ENCODE measurements around the gene ZNF625. TPM values are rescaled to one million over a fixed set of nuclear protein-coding genes. Genes with fewer than 3 reads are reported as not detected.

The ZNF625 gene
- total RNA-seq, 2 donors from 2014 or later, result 2.3 to 2.9 TPM

DNA sequence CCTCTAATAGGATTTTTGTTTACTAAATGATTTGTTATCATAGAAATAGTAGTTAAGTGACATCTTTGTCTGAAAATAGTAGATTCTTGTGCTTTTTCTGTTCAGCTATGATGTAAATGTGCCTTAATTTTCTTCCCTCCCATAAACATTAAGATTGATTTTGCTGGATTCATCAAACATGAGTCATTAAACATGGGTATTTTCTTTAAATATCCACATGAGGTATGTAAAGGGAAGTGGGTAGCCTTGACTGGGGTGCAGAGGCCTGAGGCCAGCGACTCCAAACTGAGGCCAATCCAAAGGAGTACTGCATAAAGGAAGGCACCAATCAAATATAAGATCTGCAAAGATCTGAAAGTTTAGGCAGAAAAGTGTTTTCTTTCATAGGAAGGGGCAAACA lies 10.1 kb upstream of the ZNF625 start:
- 87 to 89% methylated on average over 1 of the region's 1 CpG for WGBS, 2 donors
- H3K4me3 ChIP-seq, result no peak overlapping the region
- H3K27ac ChIP-seq, result no peak overlapping the region
- no peaks in the 10 kb centered on the region for H3K27me3 ChIP-seq
- ATAC-seq (no peak), DNase-seq (no peak)
- no peaks in the 10 kb centered on the region for H3K9me3 ChIP-seq
- peaks cover 30% of the 10 kb centered on the region for H3K4me1 ChIP-seq
- TF ChIP-seq, protein P1, sequence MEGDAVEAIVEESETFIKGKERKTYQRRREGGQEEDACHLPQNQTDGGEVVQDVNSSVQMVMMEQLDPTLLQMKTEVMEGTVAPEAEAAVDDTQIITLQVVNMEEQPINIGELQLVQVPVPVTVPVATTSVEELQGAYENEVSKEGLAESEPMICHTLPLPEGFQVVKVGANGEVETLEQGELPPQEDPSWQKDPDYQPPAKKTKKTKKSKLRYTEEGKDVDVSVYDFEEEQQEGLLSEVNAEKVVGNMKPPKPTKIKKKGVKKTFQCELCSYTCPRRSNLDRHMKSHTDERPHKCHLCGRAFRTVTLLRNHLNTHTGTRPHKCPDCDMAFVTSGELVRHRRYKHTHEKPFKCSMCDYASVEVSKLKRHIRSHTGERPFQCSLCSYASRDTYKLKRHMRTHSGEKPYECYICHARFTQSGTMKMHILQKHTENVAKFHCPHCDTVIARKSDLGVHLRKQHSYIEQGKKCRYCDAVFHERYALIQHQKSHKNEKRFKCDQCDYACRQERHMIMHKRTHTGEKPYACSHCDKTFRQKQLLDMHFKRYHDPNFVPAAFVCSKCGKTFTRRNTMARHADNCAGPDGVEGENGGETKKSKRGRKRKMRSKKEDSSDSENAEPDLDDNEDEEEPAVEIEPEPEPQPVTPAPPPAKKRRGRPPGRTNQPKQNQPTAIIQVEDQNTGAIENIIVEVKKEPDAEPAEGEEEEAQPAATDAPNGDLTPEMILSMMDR (IDR thresholded peaks at IDR 0.05), result no peak
- TF ChIP-seq POLR2A (IDR thresholded peaks at IDR 0.05), result no peak
- intact Hi-C loops (cut with DNase I), result no loop called here
- H3K36me3 ChIP-seq (replicated peaks in 1 of 2; ENCODE audit: insufficient read depth in 1 of 2, low read depth in 2 of 2), result peaks cover 0 to 2% of the 10 kb centered on the region in 2 donors

DNA sequence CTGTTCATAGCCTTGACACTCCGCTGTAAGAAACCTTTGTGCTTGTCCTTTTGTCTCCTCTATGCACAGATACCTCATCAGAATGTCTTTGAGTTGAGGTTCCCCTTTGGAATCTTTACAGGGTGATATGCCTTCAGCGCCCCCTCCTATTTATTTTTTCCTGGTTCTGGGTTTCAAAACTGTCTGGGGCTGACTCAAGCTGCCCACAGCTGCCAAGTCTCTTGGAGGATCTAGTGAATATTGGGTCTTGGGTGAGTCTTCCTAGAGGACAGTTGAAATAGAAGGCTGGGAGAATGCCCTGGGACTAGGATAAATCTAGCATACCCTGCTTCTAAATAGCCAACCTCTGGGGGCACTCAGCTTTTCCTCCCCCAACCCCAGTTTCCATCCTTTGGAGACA lies 7.3 kb upstream of the ZNF625 start:
- Histone ChIP-seq H3K4me1 (peaks cover 30% of the 10 kb centered on the region), H3K27me3 (no peaks in the 10 kb centered on the region), H3K4me3 (no peak overlapping the region), H3K36me3 (replicated peaks in 1 of 2; ENCODE audit: insufficient read depth in 1 of 2, low read depth in 2 of 2) (no peaks in the 10 kb centered on the region), H3K27ac (peak overlapping the region in 3 of 4 donors; percentile 84 to 93 (median 92)), H3K9me3 (no peaks in the 10 kb centered on the region)
- TF ChIP-seq POLR2A (IDR thresholded peaks at IDR 0.05), result no peak
- TF ChIP-seq, protein P1 (IDR thresholded peaks at IDR 0.05), result no peak
- DNase-seq (no peak), ATAC-seq (no peak)
- WGBS, 2 donors, result 8 to 15% methylated on average over 2 of the region's 2 CpGs
- intact Hi-C loops (cut with DNase I), result no loop called here

GRCh38 chr19:12162882-12163806 lies 6.6 kb upstream of the ZNF625 start, which contains the start of gene ZNF136:
ZNF136 (plus strand) TSS chr19:12163096; CDS start chr19:12163204, 108 bp downstream.
- WGBS, 2 donors, result 0 to 1% methylated on average over 29 to 57 of the region's 57 CpGs
- Histone ChIP-seq H3K36me3 (replicated peaks in 1 of 2; ENCODE audit: insufficient read depth in 1 of 2, low read depth in 2 of 2) (no peaks in the 10 kb centered on the region), H3K27me3 (no peaks in the 10 kb centered on the region), H3K4me1 (peaks cover 30% of the 10 kb centered on the region), H3K27ac (peak within 1 kb of the TSS; percentile 84 to 94 (median 92)), H3K9me3 (no peaks in the 10 kb centered on the region), H3K4me3 (peak within 1 kb of the TSS; percentile 31 to 76)
- ATAC-seq (peak; percentile 99), DNase-seq (peak; percentile 92 to 96 (median 94))
- intact Hi-C loops (cut with DNase I), result no loop called here
- TF ChIP-seq, protein P1 (IDR thresholded peaks at IDR 0.05), result no peak
- peak; percentile 57 to 91 (median 86) for TF ChIP-seq POLR2A (IDR thresholded peaks at IDR 0.05)

- TF ChIP-seq, protein P1 (IDR thresholded peaks at IDR 0.05), result no peak
- TF ChIP-seq POLR2A (IDR thresholded peaks at IDR 0.05), result no peak
- H3K27ac ChIP-seq, result peak overlapping the region; percentile 84 to 94 (median 92)
- 16 to 20% methylated on average over 8 of the region's 8 CpGs for WGBS, 2 donors
- no peaks in the 10 kb centered on the region for H3K27me3 ChIP-seq
- H3K36me3 ChIP-seq (replicated peaks in 1 of 2; ENCODE audit: insufficient read depth in 1 of 2, low read depth in 2 of 2), result no peaks in the 10 kb centered on the region
- ATAC-seq, result no peak
- intact Hi-C loops (cut with DNase I), result no loop called here
- no peaks in the 10 kb centered on the region for H3K9me3 ChIP-seq
- peak overlapping the region in 1 of 2 donors; percentile 76 for H3K4me3 ChIP-seq
- no peak for DNase-seq
- H3K4me1 ChIP-seq, result peaks cover 30% of the 10 kb centered on the region
Measured at GRCh38 chr19:12162513-12162881, 6.0 kb upstream of the ZNF625 start.
